GM12878 (cell line): Measurements from ENCODE around the gene LAMB4. TPM values are rescaled to one million over a fixed set of nuclear protein-coding genes. Genes with fewer than 3 reads are reported as not detected.

ENCODE experiments used
- ATAC-seq: fragments of 200-7000 bp; cut with Tn5 transposase; 3 replicates; pipeline ENCODE4 v1.9.1; 2020; ENCODE audit warnings: mild to moderate bottlenecking, moderate library complexity
- BruUV-seq: library from RNA; stranded (reverse); fragments of 400-500 nt; replicated peaks from 2 replicates; lab custom pipeline; 2021; lab: Mats Ljungman, UMichigan
- CTCF ChIA-PET: fragments of 300-600 bp; sonication (Branson Sonifier 250); formaldehyde crosslinking; extraction: SDS; loops from one replicate; lab custom pipeline; 2021; ENCODE audit warnings: inconsistent platforms; lab: Yijun Ruan, JAX
- POLR2A ChIA-PET: fragments of 350-600 bp; formaldehyde crosslinking; extraction: SDS; loops from one replicate; lab custom pipeline; 2021; ENCODE audit warnings: inconsistent platforms; lab: Charles Lee
- RAD21 ChIA-PET: fragments of 300-600 bp; sonication (Branson Sonifier 250); formaldehyde crosslinking; loops from one replicate; lab custom pipeline; 2023; ENCODE audit warnings: antibody characterized with exemption; ENCODE audit not compliant: unreplicated experiment; lab: Charles Lee
- SMC1A ChIA-PET: fragments of 300-600 bp; sonication (Branson Sonifier 250); formaldehyde crosslinking; loops from one replicate; lab custom pipeline; 2023; ENCODE audit not compliant: unreplicated experiment, uncharacterized antibody; lab: Charles Lee
- DNase-seq: peaks from one replicate; pipeline ENCODE4 v3.0.0-alpha.2; 2011; ENCODE audit warnings: low read depth, low spot score
- FAIRE-seq: peaks from 3 replicates; lab custom pipeline; 2011; peaks lifted over from hg19 to GRCh38; lab: Jason Lieb, UNC
- H2AFZ ChIP-seq: 2 replicates; pipeline ENCODE4 v1.6.0; 2011; ENCODE audit warnings: low read depth, low read length, control low read depth; ENCODE audit not compliant: control insufficient read depth
- H3K27ac ChIP-seq: 2 replicates; pipeline ENCODE4 v1.5.1; 2011; ENCODE audit warnings: control low read depth; ENCODE audit not compliant: control insufficient read depth, insufficient read depth
- H3K27me3 ChIP-seq, 2 experiments: replicated peaks in 1 of 2; 2 replicates each; pipeline versions ENCODE4 v1.6.0 to v1.6.1; 2011; ENCODE audit warnings: low read length in 1 of 2; ENCODE audit not compliant: control insufficient read depth in 2 of 2, insufficient read depth in 2 of 2
- H3K36me3 ChIP-seq, 2 experiments: 2 replicates each; pipeline ENCODE4 v1.5.1; 2011; ENCODE audit warnings: low read length in 1 of 2; ENCODE audit not compliant: control insufficient read depth in 2 of 2, insufficient read depth in 2 of 2
- H3K4me1 ChIP-seq: 2 replicates; pipeline ENCODE4 v1.6.1; 2011; ENCODE audit warnings: mild to moderate bottlenecking, low read length, moderate library complexity, mixed read lengths; ENCODE audit not compliant: control insufficient read depth, insufficient read depth
- H3K4me2 ChIP-seq: 2 replicates; pipeline ENCODE4 v1.6.0; 2011; ENCODE audit warnings: control low read depth; ENCODE audit not compliant: control insufficient read depth, insufficient read depth
- H3K4me3 ChIP-seq: fragments of 200-600 bp; sonication (generic); 2 replicates; pipeline ENCODE4 v1.5.1; 2016
- H3K79me2 ChIP-seq: 2 replicates; pipeline ENCODE4 v1.6.0; 2011; ENCODE audit warnings: low read length; ENCODE audit not compliant: control insufficient read depth, insufficient read depth
- H3K9ac ChIP-seq: 2 replicates; pipeline ENCODE4 v1.8.0; 2011; ENCODE audit warnings: low read length, control low read depth, mixed read lengths; ENCODE audit not compliant: control insufficient read depth, insufficient read depth
- H3K9me3 ChIP-seq: replicated peaks from 3 replicates; pipeline ENCODE4 v1.5.1; 2011; ENCODE audit warnings: mild to moderate bottlenecking, low read length; ENCODE audit not compliant: control insufficient read depth, insufficient read depth
- H4K20me1 ChIP-seq: 2 replicates; pipeline ENCODE4 v1.6.0; 2011; ENCODE audit not compliant: control insufficient read depth, insufficient read depth
- CBX5 ChIP-seq: sonication (generic); IDR thresholded peaks from 2 replicates; pipeline ENCODE4 v1.6.1; 2016; ENCODE audit warnings: low read depth, moderate library complexity, mild to moderate bottlenecking, inconsistent platforms
- GABPA ChIP-seq: IDR thresholded peaks from 2 replicates; pipeline ENCODE4 v1.6.1; 2014; ENCODE audit warnings: antibody characterized with exemption, low read depth, mild to moderate bottlenecking, inconsistent platforms
- NFYA ChIP-seq: IDR thresholded peaks from 2 replicates; pipeline ENCODE4 v1.6.1; 2011; ENCODE audit warnings: low read depth, mild to moderate bottlenecking, low read length, improper control_type of control experiment, borderline replicate concordance
- NR2C1 ChIP-seq: fragments of 450-650 bp; IDR thresholded peaks from 2 replicates; pipeline ENCODE4 v1.6.1; 2017; ENCODE audit warnings: antibody characterized with exemption, mild to moderate bottlenecking, moderate library complexity
- NR2C2 ChIP-seq: IDR thresholded peaks from 2 replicates; pipeline ENCODE4 v1.6.1; 2011; ENCODE audit warnings: borderline replicate concordance, low read depth; ENCODE audit not compliant: control insufficient read depth, insufficient read length
- TARDBP ChIP-seq: IDR thresholded peaks from 2 replicates; pipeline ENCODE4 v1.6.1; 2016; ENCODE audit warnings: borderline replicate concordance
- TCF7 ChIP-seq: IDR thresholded peaks from 2 replicates; pipeline ENCODE4 v1.6.1; 2014; ENCODE audit warnings: antibody characterized with exemption, borderline replicate concordance
- ZBTB11 ChIP-seq: fragments of 450-650 bp; formaldehyde crosslinking; IDR thresholded peaks from 2 replicates; pipeline ENCODE4 v1.5.0; 2022; ENCODE audit warnings: mild to moderate bottlenecking, missing genetic modification characterization
- ZBTB4 ChIP-seq: fragments of 450-650 bp; formaldehyde crosslinking; IDR thresholded peaks from 2 replicates; pipeline ENCODE4 v1.4.0; 2022; ENCODE audit warnings: mild to moderate bottlenecking, moderate library complexity
- ZNF592 ChIP-seq: fragments of 450-650 bp; IDR thresholded peaks from 2 replicates; pipeline ENCODE4 v1.6.1; 2017; ENCODE audit warnings: mild to moderate bottlenecking, moderate library complexity
- WGBS: methylation state at CpG from one replicate; pipeline ENCODE4 v1.1.6; 2016; ENCODE audit warnings: low lambda C conversion rate; ENCODE audit not compliant: insufficient replicate concordance, insufficient coverage; ENCODE audit errors: missing lambda C conversion rate; 5-methylcytosine and 5-hydroxymethylcytosine counted together
- in situ Hi-C: fragments of 300-500 bp; cut with MboI; formaldehyde crosslinking; loops from 9 replicates; pipeline ENCODE4 v1.14.3; 2018; ENCODE audit warnings: mixed read lengths
- intact Hi-C: fragments of 100-400 bp; cut with micrococcal nuclease; formaldehyde crosslinking; loops from one replicate; pipeline ENCODE4 v1.14.2; 2022; ENCODE audit not compliant: unreplicated experiment
- polyA plus RNA-seq, 11 experiments: library from polyadenylated mRNA; depleted of rRNA in 4 of 11; unstranded in 6 of 11; stranded (reverse) in 5 of 11; fragments of >200 nt; fragmentation: Nextera tagmentation in 4 of 11; fragmentation: Illumina TruSeq in 1 of 11; extraction: Ambion mirVana in 4 of 11; extraction: Trizol in 1 of 11; gene quantifications; 1 replicate in 1 of 11; 2 replicates in 10 of 11; pipeline versions ENCODE4 v1.2.1 to v1.2.3, GENCODE V29; 2011 to 2016; ENCODE audit warnings: inconsistent platforms in 2 of 11, missing spikeins in 2 of 11, low read depth in 1 of 11
- total RNA-seq, 4 experiments: library from RNA; depleted of rRNA in 3 of 4; stranded (reverse); fragments of >200 nt in 3 of 4; fragmentation: Illumina TruSeq in 1 of 4; extraction: Trizol in 1 of 4; gene quantifications; 2 replicates each; pipeline versions ENCODE4 v1.2.1 to v1.2.3, GENCODE V29; 2013 to 2021

The LAMB4 gene
- total and polyA plus RNA-seq, 10 of the 15 experiments (the other 5 are each of a cell fraction or from before 2014, with no cell fraction given) = 0.04 to 0.06 TPM; not detected in 8

- Histone ChIP-seq H3K4me2 (no peak overlapping the region), H3K79me2 (no peaks in the 10 kb centered on the region), H3K9me3 (no peaks in the 10 kb centered on the region; the same call in 2 of the 3 replicates), H3K9ac (no peak overlapping the region), H2AFZ (no peak overlapping the region), H3K27ac (peak overlapping the region; percentile 59; the same call in 1 of the 2 replicates), H3K4me1 (peaks cover 18% of the 10 kb centered on the region), H3K27me3 (no peaks in the 10 kb centered on the region), H3K4me3 (no peak overlapping the region), H3K36me3 (no peaks in the 10 kb centered on the region), H4K20me1 (no peaks in the 10 kb centered on the region)
- WGBS = 93% methylated on average over 1 of the region's 1 CpG
- POLR2A ChIA-PET = interaction anchor here (0.6 to 5.0 kb wide), 4 partner anchors 9 to 965 kb away, joined by 3 to 31 read pairs (median 10); partner anchors contain the start of gene HBP1
- no peak for DNase-seq
- no peak for FAIRE-seq
- no peak for ATAC-seq
- in situ Hi-C loops = no loop called here
- CTCF ChIA-PET = interaction anchor here (1.2 to 8.3 kb wide), 6 partner anchors 10 to 21 kb away, joined by 3 to 85 read pairs (median 12); no protein-coding TSS in a partner anchor
- RAD21 ChIA-PET = interaction anchor here (1.6 to 8.2 kb wide), 4 partner anchors 8 to 21 kb away, joined by 6 to 65 read pairs (median 19); no protein-coding TSS in a partner anchor
- intact Hi-C loops = no loop called here
- BruUV-seq = no TSS peak
- SMC1A ChIA-PET = interaction anchor here (1.5 to 10.3 kb wide), 5 partner anchors 10 to 101 kb away, joined by 3 to 122 read pairs (median 43); no protein-coding TSS in a partner anchor
- TF ChIP-seq NFYA = no peak
- TF ChIP-seq ZNF592 = no peak
- no peak for TF ChIP-seq TCF7
- TF ChIP-seq GABPA = no peak
- no peak for TF ChIP-seq NR2C2
- TF ChIP-seq TARDBP = no peak
- no peak for TF ChIP-seq ZBTB4 (CRISPR knock-in tag)
- no peak for TF ChIP-seq NR2C1
- no peak for TF ChIP-seq ZBTB11 (CRISPR knock-in tag)
- TF ChIP-seq CBX5 = no peak
Measured at GRCh38 chr7:108134486-108134885, 4.3 kb upstream of the LAMB4 start.
